GM21526 (cell line): ENCODE measurements around the gene PPM1H.
"Not testable (repeated sequence)": the region's sequence is repeated elsewhere in the genome, so short reads cannot be mapped to it uniquely, and the experiment has no call there.

ENCODE experiments used
- ATAC-seq: cut with Tn5 transposase; IDR thresholded peaks from one replicate; pipeline ENCODE4 v1.9.1; 2021; ENCODE audit warnings: moderate library complexity; ENCODE audit not compliant: unreplicated experiment, low FRiP score

Gene PPM1H

DNA sequence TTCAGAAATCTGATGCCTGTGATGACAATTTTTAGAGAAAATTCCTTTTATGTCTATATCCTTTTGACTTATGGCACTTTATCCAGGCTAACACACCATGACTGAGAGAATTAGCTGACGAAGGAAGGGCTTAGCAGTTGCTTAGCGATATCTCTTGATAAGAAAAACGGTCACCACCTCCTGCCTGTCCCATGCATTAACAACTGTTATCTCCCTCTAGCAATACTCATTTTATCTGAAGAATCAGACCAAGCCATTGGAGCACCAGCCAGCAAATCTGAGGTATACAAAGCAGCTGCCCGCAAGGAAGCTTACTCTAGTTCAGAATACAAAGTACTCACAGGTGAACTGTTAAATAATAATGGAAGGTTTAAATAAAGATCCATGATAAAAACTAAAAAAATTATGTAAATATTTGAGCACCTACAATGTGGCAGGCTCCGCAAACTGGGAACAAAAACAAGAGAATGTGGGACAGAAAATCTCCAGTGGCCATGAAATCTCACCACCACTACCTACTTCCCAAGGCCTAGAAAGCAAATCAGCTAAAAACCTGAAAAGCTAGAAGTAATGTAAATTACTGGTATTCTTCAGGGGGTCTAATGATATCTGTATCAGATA lies 24.3 kb downstream of the PPM1H start:
- ATAC-seq = no peak

DNA sequence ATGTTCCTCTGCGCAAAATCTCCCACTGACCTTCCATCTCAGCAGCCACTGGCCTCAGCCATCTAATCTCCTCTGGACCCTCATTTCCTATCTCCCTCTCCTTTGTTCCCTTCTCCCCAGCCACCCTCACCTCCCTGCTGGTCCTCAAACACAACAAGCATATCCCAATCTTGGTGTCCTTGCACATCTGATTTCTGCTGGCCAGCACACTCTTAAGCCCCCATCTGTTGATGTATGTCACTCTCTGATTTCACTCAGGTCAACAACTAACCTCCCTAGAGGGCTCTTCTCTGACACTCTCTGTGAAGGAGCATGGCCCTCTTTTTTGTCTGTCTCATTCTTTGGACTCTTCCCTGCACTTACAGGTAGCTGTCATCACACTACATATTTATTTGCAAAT lies 25.6 kb downstream of the PPM1H start:
- no peak for ATAC-seq

DNA sequence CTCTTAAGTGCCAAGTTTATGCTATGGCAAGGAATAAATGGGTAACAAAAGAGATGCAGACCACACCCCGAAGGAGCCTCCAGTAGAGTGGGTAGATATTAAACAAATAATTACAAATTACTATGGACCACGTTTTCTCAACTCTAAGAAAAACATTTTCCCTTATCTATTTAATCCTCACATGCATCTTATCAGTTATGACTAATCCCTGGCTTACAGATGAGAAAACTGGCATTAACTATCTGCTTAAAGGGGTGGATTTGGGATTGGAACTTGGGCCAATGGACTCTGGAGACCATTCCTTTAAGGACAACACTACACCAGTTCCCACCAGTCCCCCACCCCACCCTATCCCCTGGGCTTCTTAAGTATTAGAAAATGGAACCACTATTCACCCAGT lies 26.3 kb downstream of the PPM1H start:
- ATAC-seq = no peak

DNA sequence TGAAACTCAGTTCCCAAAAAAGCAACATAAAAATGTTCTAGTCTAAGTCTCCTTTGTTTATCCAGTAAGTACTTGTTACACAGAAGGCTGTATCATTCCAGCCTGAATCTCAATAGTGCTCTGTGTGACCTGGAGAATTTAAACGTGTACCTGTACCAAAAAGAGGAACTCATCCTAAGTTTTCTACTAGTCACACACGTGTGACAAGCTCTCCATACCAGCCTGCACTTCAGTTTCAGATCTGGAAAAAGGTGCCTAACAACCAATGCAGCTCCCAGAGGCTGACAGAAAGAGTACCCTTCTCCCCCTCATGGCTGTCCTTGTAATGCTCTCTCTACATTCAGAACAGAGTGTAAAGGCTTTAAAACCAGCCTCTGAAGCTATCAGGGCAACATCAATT lies 27.4 kb downstream of the PPM1H start:
- no peak for ATAC-seq

DNA sequence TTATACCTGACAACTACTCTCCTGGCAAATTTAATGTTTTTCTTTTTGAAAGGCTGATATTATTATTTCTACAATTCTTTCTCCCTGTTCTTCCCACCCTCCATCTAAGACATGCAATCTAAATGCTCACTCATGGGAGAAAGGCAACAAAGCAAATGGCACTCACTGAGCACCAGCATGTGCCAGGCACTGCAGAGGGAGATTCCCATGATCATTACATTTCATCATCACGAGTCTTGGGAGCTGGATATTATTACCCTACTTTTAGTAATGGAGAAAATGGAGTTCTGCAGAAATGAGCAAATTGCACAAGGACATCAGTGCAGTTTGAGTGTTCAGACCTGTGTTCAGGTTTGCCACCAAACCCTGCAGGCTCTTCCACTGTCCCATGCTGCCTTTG lies 27.9 kb downstream of the PPM1H start:
- no peak for ATAC-seq

DNA sequence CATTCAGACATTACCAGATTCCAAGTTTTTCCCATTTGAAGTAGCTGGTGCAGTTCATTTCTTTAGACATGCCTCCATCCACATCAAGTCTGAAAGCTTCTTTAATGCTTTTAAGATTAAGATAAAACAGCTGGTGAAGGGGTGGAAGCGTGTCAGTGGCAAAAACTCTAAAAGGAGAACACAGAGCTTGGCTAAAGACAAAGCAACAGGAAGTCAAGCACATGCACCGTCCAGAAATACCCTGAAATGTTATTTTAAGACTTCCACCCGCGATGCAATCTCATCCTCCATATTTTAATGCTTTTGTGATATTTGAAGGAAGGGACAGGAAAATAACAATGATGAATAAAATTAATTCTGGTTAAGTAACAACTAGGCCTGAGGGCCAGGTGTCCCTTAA lies 31.8 kb downstream of the PPM1H start:
- ATAC-seq = no peak

DNA sequence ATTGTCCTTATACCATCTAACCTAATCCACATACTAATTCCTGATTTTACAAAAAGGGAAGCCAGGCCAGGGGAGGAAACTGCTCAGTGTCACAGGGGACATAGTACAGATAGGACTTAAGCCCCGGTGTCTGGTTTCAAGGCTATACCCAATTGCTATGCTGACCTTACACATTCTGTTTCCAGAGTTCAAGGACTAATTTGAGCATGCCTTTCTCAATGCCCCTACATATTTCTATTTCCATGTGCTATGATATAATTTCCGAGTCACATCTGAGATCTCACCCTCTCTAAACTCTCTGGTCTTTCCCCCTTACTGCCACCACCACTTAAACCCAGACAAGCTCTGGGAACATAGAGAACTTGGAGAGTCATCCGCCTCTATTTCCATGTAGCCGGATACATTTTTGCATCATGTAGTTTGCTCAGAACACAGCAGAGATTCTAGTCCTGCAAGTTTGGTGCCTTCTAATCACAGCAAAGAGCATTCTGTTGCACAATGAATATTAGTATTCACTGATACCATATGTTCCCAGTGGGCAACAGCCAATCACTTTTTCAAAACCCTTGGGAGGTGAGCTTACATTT lies 34.2 kb downstream of the PPM1H start:
- no peak for ATAC-seq

DNA sequence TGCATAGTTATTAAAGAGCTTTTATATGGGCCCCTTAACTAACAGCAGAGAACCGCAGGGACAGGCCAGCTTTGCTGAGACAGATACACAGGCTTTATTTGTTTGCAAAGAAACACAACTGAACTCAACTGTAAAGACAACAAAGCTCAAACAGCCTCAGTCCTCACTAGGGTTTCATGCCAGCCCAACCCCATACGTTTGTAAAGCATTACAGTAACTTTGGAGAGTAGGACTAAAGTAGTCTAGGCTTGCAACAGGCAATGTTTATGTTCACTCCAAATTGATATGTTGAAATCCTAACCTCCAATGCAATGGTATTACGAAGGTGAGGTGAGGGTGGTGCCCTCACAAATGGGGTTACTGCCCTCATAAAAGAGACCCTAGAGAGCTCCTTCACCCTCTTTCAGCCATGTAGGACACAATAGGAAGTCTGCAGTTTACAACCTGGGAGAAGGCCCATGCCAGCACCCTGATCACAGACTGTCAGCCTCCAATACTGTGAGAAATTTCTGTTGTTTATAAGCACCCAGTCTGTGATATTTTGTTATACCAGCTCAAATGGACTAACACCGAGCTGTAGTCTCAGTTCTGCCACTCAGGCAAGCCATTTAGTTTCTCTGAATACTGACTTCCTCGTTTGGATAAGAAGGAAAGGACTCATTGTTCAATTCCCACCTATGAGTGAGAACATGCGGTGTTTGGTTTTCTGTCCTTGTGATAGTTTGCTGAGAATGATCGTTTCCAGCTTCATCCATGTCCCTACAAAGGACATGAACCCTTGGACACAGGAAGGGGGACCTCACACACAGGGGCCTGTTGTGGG lies 35.2 kb downstream of the PPM1H start:
- ATAC-seq = no peak

DNA sequence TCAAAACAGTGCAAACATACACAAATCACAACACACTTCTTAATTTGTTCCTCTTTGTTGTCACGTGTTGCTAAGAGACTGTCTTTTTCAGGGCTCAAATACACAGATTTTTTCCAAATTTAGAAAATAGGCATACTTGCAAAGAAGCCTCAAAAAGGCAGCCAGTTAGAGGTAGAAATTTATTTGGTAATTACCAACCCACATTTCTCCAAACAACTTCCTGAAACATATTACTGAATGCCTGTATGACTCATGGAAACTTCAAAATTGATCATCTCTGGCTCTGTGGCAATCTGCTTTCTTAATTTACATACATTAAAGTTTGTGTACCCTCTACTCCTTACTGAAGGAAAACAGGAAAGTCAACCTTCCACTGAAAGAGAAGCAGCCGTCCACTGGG lies 36.4 kb downstream of the PPM1H start:
- ATAC-seq = no peak

DNA sequence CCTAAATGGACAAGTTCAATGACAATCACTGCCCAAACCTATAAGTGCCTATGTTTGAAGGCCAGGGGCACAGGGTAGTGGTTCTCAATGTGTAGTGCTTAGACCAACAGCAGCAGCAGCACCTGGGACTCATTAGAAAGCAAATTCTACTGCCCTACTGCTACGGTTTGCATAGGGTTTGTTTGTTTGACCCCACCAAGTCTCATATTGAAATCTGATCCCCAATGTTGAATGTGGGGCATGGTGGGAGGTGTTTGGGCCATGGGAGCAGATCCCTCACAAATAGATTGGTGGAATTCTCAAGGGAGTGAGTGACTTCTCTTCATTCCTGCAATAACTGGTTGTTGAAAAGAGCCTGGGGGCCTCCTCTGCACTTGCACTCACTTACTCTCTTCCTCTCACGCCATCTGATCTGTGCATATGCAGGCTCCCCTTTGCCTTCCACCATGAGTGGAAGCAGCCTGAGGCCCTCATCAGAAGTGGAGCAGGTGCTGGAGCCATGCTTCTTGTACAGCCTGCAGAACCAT lies 39.5 kb downstream of the PPM1H start:
- no peak for ATAC-seq

DNA sequence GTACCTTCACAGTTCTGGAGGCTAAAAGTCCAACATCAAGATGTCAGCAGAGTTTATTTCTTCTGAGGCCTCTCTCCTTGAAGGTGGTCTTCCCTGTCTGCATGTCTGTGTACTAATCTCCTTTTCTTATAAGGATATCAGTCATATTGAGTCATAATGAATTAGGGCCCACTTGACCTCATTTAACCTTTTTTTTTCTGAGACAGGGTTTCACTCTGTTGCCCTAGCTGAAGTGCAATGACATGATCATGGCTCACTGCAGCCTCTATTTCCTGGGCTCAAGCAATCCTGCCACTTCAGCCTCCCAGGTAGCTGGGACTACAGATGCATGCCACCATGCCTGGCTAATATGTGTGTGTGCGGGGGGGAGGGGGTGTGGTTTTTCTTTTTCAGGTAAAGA lies 41.7 kb downstream of the PPM1H start:
- ATAC-seq = no peak

DNA sequence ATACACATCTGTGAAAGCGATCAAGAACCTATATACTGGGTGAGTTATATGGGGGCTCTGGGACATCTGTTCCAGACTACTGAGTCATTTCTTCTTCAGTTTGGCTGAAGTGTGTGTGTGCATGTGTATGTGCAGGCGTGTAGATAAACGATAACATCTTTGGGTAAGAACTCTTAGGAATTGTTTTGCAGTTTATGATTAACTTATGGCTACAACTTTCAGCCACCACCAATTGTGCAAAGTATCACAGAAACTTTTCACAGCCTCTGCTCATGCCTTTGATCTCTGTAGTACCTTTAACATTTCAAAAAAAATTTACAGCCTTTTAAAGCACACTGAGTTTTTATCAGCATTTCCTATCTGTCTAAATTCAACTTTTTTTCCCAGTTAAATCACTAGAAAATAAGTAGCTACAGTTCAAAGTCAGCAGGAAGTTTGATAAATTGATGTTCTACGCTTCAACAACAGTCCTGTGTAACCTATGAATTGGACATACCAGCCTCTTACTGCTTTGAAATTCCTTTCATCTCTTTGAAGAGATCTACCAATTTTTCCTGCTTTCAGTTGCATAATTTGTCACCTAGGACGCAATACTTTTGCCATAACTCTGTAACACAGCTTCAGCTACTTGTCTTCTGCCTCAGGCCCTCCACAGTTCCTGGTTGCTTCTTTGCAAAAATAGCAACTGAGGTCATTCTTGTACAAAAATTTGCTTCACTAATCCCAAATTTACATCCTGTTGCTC lies 43.0 kb downstream of the PPM1H start:
- ATAC-seq = no peak

DNA sequence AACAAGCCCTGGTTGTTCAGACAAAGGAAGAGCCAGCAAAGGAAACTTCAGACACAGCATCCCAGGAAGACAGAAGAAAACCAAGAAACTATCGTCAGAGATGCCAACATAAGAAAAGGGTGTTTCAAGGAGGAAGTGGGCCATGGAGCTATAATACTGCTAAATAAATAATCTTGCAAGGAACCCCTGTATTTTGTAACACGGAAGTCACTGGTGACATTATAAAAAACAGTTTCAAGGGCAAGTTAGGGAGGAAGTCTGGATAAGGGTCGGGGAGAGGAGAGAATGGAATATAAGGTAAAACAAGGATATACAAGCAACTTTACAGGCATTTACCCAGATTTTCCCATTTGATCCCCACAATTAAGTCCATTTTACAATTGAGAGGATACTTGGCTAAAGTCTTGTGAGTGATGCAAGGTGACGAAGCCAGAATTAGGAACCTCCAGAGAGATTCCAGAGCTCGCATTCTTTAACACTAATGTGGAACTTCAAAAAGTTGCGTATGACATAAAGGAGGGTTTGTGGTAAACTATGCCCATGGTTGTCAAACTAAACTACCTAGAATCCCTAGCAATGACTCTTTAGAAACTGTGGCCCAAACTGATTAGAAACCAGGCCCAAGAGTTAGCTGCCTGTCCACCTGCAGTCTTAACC lies 46.4 kb downstream of the PPM1H start:
- no peak for ATAC-seq

DNA sequence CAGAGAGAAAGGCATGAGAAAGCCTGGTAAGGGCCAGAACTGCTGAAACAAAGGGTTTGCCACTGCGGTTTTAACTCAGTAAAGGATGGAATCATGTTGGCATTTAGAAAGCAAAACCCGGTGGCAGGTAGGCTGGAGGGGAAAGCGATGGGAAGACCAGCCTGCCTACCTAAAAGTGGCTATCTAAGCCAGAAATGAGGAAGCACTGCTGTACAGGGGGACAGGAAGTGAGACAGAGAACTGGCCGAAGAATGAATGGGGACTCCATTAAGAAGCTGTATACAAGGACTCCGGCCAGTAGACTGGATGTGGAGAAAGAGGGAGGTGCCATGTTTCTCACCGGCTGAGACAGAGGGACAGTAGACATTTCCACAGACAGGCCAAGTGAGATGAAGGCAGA lies 48.2 kb downstream of the PPM1H start:
- no peak for ATAC-seq

DNA sequence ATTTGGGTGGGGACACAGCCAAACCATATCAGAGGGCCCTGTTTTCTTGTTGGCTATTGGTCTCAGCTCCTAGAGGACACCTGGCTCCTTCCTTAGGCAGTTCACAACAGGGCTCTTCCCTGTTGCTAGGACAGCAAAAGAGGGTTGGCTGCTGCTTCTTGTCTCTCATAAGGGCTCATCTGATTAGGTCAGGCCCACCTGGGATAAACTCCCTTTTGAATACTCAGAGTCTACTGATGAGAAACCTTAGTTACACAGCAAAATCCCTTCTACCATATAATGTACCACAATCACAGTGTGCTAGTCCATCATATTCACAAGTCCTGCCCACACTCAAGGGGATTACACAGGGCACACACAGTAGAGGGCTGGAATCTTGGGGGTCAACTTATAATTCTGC lies 49.7 kb downstream of the PPM1H start:
- ATAC-seq = no peak

DNA sequence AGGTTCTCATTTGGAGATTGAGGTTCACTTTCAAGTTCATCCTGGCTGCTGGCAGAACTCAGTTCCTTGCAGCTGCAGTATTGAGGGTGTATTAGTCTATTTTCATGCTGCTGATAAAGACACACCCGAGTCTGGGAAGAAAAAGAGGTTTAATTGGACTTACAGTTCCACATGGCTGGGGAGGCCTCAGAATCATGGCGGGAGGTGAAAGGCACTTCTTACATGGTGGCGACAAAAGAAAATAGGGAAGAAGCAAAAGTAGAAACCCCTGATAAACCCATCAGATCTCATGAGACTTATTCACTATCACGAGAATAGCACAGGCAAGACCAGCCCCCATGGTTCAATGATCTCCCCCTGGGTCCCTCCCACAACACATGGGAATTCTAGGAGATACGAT lies 50.1 kb downstream of the PPM1H start:
- not testable (repeated sequence) for ATAC-seq

DNA sequence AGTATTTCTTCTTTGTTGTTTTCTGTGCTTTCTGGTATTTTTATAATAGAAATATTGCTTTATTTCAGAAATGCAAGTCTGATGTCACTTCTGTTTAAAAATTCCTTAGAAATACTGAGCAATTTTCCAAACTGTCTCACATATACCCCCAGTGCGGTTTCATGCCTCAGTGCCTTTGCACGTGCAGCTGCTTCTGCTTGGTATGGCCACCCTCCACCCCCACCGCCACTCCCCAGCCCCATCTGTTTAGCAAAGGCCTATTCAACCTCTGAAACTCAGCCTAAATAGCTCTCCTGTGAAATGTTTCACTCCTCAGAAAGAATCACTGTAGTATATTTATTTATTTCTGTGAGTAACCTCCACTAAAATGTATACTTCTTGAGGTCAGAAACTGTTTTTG lies 52.3 kb downstream of the PPM1H start:
- ATAC-seq = no peak

DNA sequence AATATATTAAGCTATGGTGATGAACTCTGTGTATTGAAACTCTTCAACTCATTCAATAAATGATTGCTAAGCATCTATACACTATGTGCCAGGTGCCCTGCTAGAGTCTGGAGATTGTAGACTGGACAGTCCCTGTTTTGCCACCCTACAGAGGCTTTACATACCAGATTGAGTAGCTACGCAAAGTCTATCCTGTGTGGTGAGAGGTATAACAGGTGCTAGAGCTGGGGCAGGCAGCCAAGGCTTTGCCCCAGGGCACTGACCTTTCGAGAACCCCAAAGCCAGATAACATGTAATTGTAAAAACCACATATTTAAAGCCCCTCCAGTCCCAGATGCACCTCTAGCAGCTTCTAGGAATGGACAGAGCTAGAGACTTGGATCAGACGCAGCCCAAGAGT lies 52.8 kb downstream of the PPM1H start:
- ATAC-seq = no peak

DNA sequence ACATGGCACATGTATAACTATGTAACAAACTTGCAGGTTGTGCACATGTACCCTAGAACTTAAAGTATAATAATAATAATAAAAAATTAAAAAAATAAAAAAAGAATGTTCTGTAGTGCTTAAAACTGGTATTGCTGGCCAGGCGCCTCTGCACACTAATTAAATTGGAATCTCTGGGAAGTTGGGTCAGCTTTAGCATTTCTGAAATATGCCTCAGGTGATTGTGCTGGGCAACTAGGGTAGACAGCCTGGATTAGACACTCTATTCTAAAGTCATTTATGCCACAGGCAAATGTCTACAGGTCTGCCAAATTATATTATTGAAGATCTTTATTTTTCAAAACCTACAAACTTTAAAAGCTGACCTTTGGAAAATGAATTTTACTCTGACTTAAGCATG lies 55.3 kb downstream of the PPM1H start:
- no peak for ATAC-seq

DNA sequence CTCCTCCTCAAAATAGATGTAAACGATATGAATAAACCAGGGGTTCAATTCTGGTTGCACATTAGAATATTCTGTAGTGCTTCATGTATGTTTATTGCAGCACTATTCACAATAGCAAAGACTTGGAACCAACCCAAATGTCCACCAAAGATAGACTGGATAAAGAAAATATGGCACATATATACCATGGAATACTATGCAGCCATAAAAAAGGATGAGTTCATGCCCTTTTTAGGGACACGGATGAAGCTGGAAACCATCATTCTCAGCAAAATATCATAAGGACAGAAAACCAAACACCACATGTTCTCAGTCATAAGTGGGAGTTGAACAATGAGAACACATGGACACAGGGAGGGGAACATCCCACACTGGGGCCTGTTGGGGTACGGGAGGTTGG lies 55.7 kb downstream of the PPM1H start:
- ATAC-seq = not testable (repeated sequence)

DNA sequence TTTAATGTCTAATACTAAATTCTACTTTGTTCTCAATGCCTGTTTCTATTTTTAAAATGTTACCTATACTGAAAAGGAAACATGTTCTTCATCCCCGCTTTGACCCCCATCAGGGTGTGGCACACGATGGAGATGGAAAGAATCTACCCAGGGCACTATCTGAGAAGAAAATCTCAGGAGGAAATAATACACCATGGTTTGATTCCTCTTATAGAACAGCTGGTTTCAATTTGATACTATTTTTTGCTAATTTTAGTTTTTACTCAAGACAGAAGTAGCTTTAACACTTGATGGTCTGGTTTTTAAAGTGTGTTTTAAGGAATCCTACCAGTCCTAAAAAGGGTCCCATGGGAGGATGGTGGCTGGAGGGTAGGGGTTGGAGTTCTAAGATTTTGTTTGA lies 56.7 kb downstream of the PPM1H start:
- ATAC-seq = no peak
